Stimulated activated naive CD8-positive, alpha-beta T cell treated with anti-CD3 and anti-CD28 coated beads, Interleukin-15, Interleukin-2, amounts not matched to agents 100 ng/mL and 50 ng/mL, for 24 hours (primary cell): Measurements from ENCODE around the gene USP15.

Source experiments
- H3K27ac Mint-ChIP-seq: one replicate; pipeline ENCODE4 v1.8.0; 2021; ENCODE audit warnings: mild to moderate bottlenecking, mixed read lengths
- H3K27me3 Mint-ChIP-seq: one replicate; pipeline ENCODE4 v1.8.0; 2021; ENCODE audit warnings: mixed read lengths
- H3K36me3 Mint-ChIP-seq: one replicate; pipeline ENCODE4 v1.8.0; 2021; ENCODE audit warnings: low read depth, mixed read lengths
- H3K4me1 Mint-ChIP-seq: one replicate; pipeline ENCODE4 v1.8.0; 2021; ENCODE audit warnings: low read depth, mixed read lengths
- H3K4me3 Mint-ChIP-seq: one replicate; pipeline ENCODE4 v1.8.0; 2021; ENCODE audit warnings: mild to moderate bottlenecking, mixed read lengths
- H3K9me3 Mint-ChIP-seq: one replicate; pipeline ENCODE4 v1.8.0; 2021; ENCODE audit warnings: mixed read lengths

USP15 gene

GRCh38 chr12:62249419-62249818, 10.8 kb upstream of the USP15 start:
- H3K27me3 Mint-ChIP-seq = no peaks in the 10 kb centered on the region
- H3K4me1 Mint-ChIP-seq = peaks cover 22% of the 10 kb centered on the region
- H3K36me3 Mint-ChIP-seq = no peaks in the 10 kb centered on the region
- no peak overlapping the region for H3K27ac Mint-ChIP-seq
- H3K4me3 Mint-ChIP-seq = no peak overlapping the region
- H3K9me3 Mint-ChIP-seq = no peaks in the 10 kb centered on the region

GRCh38 chr12:62250671-62251608, 9.3 kb upstream of the USP15 start:
- Mint-ChIP-seq H3K4me3 (peak overlapping the region; percentile 17), H3K36me3 (no peaks in the 10 kb centered on the region), H3K9me3 (no peaks in the 10 kb centered on the region), H3K27me3 (no peaks in the 10 kb centered on the region), H3K27ac (peak overlapping the region; percentile 77), H3K4me1 (peaks cover 22% of the 10 kb centered on the region)

GRCh38 chr12:62251609-62251958, 8.6 kb upstream of the USP15 start:
- Mint-ChIP-seq H3K4me3 (peak overlapping the region; percentile 17), H3K27ac (peak overlapping the region; percentile 77), H3K9me3 (no peaks in the 10 kb centered on the region), H3K27me3 (no peaks in the 10 kb centered on the region), H3K36me3 (no peaks in the 10 kb centered on the region), H3K4me1 (peaks cover 28% of the 10 kb centered on the region)

- Mint-ChIP-seq H3K9me3 (no peaks in the 10 kb centered on the region), H3K36me3 (no peaks in the 10 kb centered on the region), H3K27me3 (no peaks in the 10 kb centered on the region), H3K4me3 (no peak overlapping the region), H3K27ac (no peak overlapping the region), H3K4me1 (peaks cover 38% of the 10 kb centered on the region)
These were observed 7.6 kb upstream of the USP15 start for GRCh38 chr12:62252576-62252975.

- Mint-ChIP-seq H3K27me3 (no peaks in the 10 kb centered on the region), H3K4me1 (peaks cover 50% of the 10 kb centered on the region), H3K4me3 (no peak overlapping the region), H3K9me3 (no peaks in the 10 kb centered on the region), H3K36me3 (no peaks in the 10 kb centered on the region), H3K27ac (no peak overlapping the region)
These were observed 5.2 kb upstream of the USP15 start for GRCh38 chr12:62254967-62255366.

- Mint-ChIP-seq H3K36me3 (no peaks in the 10 kb centered on the region), H3K27me3 (no peaks in the 10 kb centered on the region), H3K9me3 (no peaks in the 10 kb centered on the region), H3K4me3 (peak overlapping the region; percentile 66), H3K4me1 (peaks cover 37% of the 10 kb centered on the region), H3K27ac (peak overlapping the region; percentile 93)
These were observed 3.7 kb upstream of the USP15 start for GRCh38 chr12:62256408-62257096.

GRCh38 chr12:62258231-62258630, 2.0 kb upstream of the USP15 start:
- Mint-ChIP-seq H3K4me1 (peaks cover 45% of the 10 kb centered on the region), H3K27me3 (no peaks in the 10 kb centered on the region), H3K4me3 (peak overlapping the region; percentile 98), H3K36me3 (peaks cover 6% of the 10 kb centered on the region), H3K27ac (no peak overlapping the region), H3K9me3 (no peaks in the 10 kb centered on the region)

GRCh38 chr12:62258941-62259630, 1.1 kb upstream of the USP15 start:
- H3K4me3 Mint-ChIP-seq = peak overlapping the region; percentile 98
- H3K36me3 Mint-ChIP-seq = peaks cover 14% of the 10 kb centered on the region
- no peaks in the 10 kb centered on the region for H3K27me3 Mint-ChIP-seq
- H3K27ac Mint-ChIP-seq = peak overlapping the region; percentile 99
- H3K9me3 Mint-ChIP-seq = no peaks in the 10 kb centered on the region
- peaks cover 54% of the 10 kb centered on the region for H3K4me1 Mint-ChIP-seq

- H3K9me3 Mint-ChIP-seq = no peaks in the 10 kb centered on the region
- no peaks in the 10 kb centered on the region for H3K27me3 Mint-ChIP-seq
- H3K27ac Mint-ChIP-seq = peak overlapping the region; percentile 99
- peak overlapping the region; percentile 98 for H3K4me3 Mint-ChIP-seq
- H3K4me1 Mint-ChIP-seq = peaks cover 59% of the 10 kb centered on the region
- peaks cover 19% of the 10 kb centered on the region for H3K36me3 Mint-ChIP-seq
These were observed 592 bp upstream of the USP15 start for GRCh38 chr12:62259631-62259992.

GRCh38 chr12:62260733-62261683, 804 bp downstream of the USP15 start:
- Mint-ChIP-seq H3K27me3 (no peaks in the 10 kb centered on the region), H3K36me3 (peaks cover 19% of the 10 kb centered on the region), H3K27ac (peak overlapping the region; percentile 99), H3K4me3 (peak overlapping the region; percentile 98), H3K4me1 (peaks cover 73% of the 10 kb centered on the region), H3K9me3 (no peaks in the 10 kb centered on the region)

- H3K36me3 Mint-ChIP-seq = peaks cover 19% of the 10 kb centered on the region
These were observed 1.8 kb downstream of the USP15 start for GRCh38 chr12:62261876-62262517.

GRCh38 chr12:62263232-62263631, 3.0 kb downstream of the USP15 start:
- Mint-ChIP-seq H3K4me3 (peak overlapping the region; percentile 98), H3K27ac (peak overlapping the region; percentile 92)

More at GRCh38 chr12:62261876-62262517, 1.8 kb downstream of the USP15 start:
- Mint-ChIP-seq H3K4me3 (peak overlapping the region; percentile 98), H3K27ac (peak overlapping the region; percentile 99), H3K9me3 (no peaks in the 10 kb centered on the region), H3K27me3 (no peaks in the 10 kb centered on the region), H3K4me1 (peaks cover 73% of the 10 kb centered on the region)

GRCh38 chr12:62263966-62264365, 3.8 kb downstream of the USP15 start:
- Mint-ChIP-seq H3K4me3 (peak overlapping the region; percentile 98), H3K9me3 (no peaks in the 10 kb centered on the region), H3K27ac (peak overlapping the region; percentile 92), H3K36me3 (peaks cover 19% of the 10 kb centered on the region), H3K4me1 (peaks cover 73% of the 10 kb centered on the region), H3K27me3 (no peaks in the 10 kb centered on the region)

More at GRCh38 chr12:62263232-62263631, 3.0 kb downstream of the USP15 start:
- H3K9me3 Mint-ChIP-seq = no peaks in the 10 kb centered on the region
- H3K36me3 Mint-ChIP-seq = peaks cover 19% of the 10 kb centered on the region
- H3K27me3 Mint-ChIP-seq = no peaks in the 10 kb centered on the region
- peaks cover 73% of the 10 kb centered on the region for H3K4me1 Mint-ChIP-seq

- Mint-ChIP-seq H3K4me3 (peak overlapping the region; percentile 98), H3K9me3 (no peaks in the 10 kb centered on the region), H3K4me1 (peaks cover 79% of the 10 kb centered on the region), H3K27ac (peak overlapping the region; percentile 92), H3K27me3 (no peaks in the 10 kb centered on the region), H3K36me3 (peaks cover 19% of the 10 kb centered on the region)
These were observed 4.5 kb downstream of the USP15 start for GRCh38 chr12:62264706-62265105.
